Left ventricle myocardium inferior (tissue), 1 donor: ENCODE measurements around the gene ABCG1. TPM values are rescaled to one million over a fixed set of nuclear protein-coding genes. Genes with fewer than 3 reads are reported as not detected.

ENCODE experiments used
- DNase-seq: peaks from one replicate; pipeline ENCODE4 v3.0.0-alpha.2; 2020
- H3K27ac ChIP-seq: fragments of 200-600 bp; replicated peaks from 2 replicates; pipeline ENCODE4 v1.8.0; 2021
- H3K27me3 ChIP-seq: fragments of 200-600 bp; 2 replicates; pipeline ENCODE4 v1.8.0; 2021; ENCODE audit warnings: low read depth
- H3K36me3 ChIP-seq: fragments of 200-600 bp; 2 replicates; pipeline ENCODE4 v1.8.0; 2021
- H3K4me1 ChIP-seq: fragments of 200-600 bp; 2 replicates; pipeline ENCODE4 v1.8.0; 2021
- H3K4me3 ChIP-seq: fragments of 200-600 bp; 2 replicates; pipeline ENCODE4 v1.8.0; 2021; ENCODE audit warnings: mild to moderate bottlenecking, moderate library complexity
- H3K9me3 ChIP-seq: fragments of 200-600 bp; replicated peaks from 2 replicates; pipeline ENCODE4 v1.8.0; 2021
- CTCF ChIP-seq: fragments of 200-600 bp; IDR thresholded peaks from 2 replicates; pipeline ENCODE4 v1.8.0; 2021; ENCODE audit warnings: antibody characterized with exemption, mild to moderate bottlenecking, borderline replicate concordance
- intact Hi-C: fragments of 100-400 bp; cut with micrococcal nuclease; formaldehyde crosslinking; loops from one replicate; pipeline ENCODE4 v1.11.0; 2022
- total RNA-seq: library from RNA; stranded (reverse); fragmentation: NEBNext Ultra II Directional; extraction: Animal tissue kit (Norgen Biotek cat#: 25700); gene quantifications from one replicate; pipeline ENCODE4 v1.2.1, GENCODE V29; 2021
- donor health status: DM: no; HTN: yes; CAD: no; lungs with severe emphysema.

Gene ABCG1
- total RNA-seq, 1 donor from 2014 or later: 8.7 TPM

- Histone ChIP-seq H3K4me1 (peaks cover 25% of the 10 kb centered on the region), H3K36me3 (no peaks in the 10 kb centered on the region), H3K9me3 (no peaks in the 10 kb centered on the region), H3K27ac (no peak overlapping the region), H3K4me3 (no peak overlapping the region), H3K27me3 (peaks cover 49% of the 10 kb centered on the region)
- TF ChIP-seq CTCF: no peak
- intact Hi-C loops: no loop called here
- no peak for DNase-seq
Measured at GRCh38 chr21:42305707-42306147, 86.8 kb downstream of the ABCG1 start.

- intact Hi-C loops: no loop called here
- Histone ChIP-seq H3K36me3 (no peaks in the 10 kb centered on the region), H3K27ac (no peak overlapping the region), H3K4me1 (peaks cover 18% of the 10 kb centered on the region), H3K27me3 (peaks cover 49% of the 10 kb centered on the region), H3K4me3 (no peak overlapping the region), H3K9me3 (no peaks in the 10 kb centered on the region)
- no peak for TF ChIP-seq CTCF
- DNase-seq: no peak
Measured at GRCh38 chr21:42306366-42307035, 87.6 kb downstream of the ABCG1 start.

DNA sequence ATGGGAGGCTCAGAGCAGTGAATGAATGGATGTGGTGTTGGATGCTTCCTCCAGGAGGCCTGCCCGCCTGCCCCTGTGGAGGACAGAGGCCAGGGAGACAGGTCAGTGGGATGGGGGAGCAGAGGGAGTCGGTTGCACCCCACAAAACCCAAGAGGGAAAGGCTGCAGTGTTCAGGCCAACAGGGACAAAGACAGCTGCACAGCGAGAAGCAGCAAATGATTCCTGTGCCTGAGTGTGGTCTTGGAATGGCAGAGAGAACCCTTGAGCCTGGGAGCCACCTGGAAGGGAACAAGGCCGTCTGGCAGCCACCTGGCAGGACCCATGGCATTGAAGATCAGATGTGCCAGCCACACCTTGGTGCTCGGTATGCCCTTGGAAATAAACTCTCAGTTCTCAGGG, 88.2 kb downstream of the ABCG1 start:
- H3K4me1 ChIP-seq: peaks cover 12% of the 10 kb centered on the region
- H3K27me3 ChIP-seq: peaks cover 49% of the 10 kb centered on the region
- no peak overlapping the region for H3K4me3 ChIP-seq
- no peak for TF ChIP-seq CTCF
- intact Hi-C loops: no loop called here
- no peak for DNase-seq
- no peak overlapping the region for H3K27ac ChIP-seq
- no peaks in the 10 kb centered on the region for H3K36me3 ChIP-seq
- H3K9me3 ChIP-seq: no peaks in the 10 kb centered on the region

DNA sequence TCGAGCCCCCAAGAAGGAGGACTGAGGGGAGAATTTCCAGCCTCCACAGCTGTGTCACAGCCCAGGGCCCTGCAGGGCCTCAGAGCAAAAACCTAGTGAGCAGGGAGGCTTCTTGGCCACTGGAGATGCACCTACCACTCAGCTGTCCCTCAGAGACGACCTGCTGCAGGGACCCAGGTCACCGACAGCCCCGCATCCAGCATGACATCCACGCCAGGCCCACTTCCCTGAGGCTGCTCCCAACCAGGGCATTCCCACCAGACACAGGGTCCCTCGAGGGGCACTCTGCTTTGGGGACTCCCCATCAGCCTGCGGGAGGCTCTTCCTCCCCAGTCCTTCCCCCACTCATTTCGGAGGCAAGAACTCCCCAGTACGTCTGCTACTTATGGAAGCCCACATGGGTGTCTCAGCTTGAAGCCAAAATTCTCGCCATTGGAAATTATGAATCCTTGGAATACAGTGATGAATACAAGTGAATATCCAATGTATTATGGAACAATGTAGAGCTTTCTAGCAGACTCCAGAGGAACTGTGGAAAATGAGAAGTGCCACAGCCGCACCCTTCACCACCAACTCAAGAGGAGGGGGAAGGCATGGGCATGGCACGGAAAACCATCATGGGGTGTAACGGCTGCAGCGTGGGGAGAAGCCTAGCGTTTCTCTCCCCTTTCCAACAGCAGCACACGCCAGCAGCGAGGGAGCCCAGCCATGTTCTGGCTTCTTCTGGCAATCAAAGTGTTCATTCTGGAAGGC, 89.4 kb downstream of the ABCG1 start:
- peaks cover 49% of the 10 kb centered on the region for H3K27me3 ChIP-seq

More for the DNA sequence above, 89.4 kb downstream of the ABCG1 start:
- DNase-seq: no peak
- Histone ChIP-seq H3K4me1 (peaks cover 16% of the 10 kb centered on the region), H3K9me3 (no peaks in the 10 kb centered on the region), H3K36me3 (no peaks in the 10 kb centered on the region), H3K4me3 (no peak overlapping the region), H3K27ac (no peak overlapping the region)
- no peak for TF ChIP-seq CTCF
- intact Hi-C loops: no loop called here
